22Rv1 (cell line): Measurements from ENCODE around the gene THAP11.

ENCODE experiments used
- ZFX ChIP-seq: fragments of 450-650 bp; IDR thresholded peaks from 2 replicates; pipeline ENCODE4 v1.6.1; 2017; ENCODE audit warnings: antibody characterized with exemption, borderline replicate concordance
- TF ChIP-seq, protein P1 (sequence below): fragments of 450-650 bp; IDR thresholded peaks from 2 replicates; pipeline ENCODE4 v1.5.1; 2017; ENCODE audit warnings: mild to moderate bottlenecking

DNA sequence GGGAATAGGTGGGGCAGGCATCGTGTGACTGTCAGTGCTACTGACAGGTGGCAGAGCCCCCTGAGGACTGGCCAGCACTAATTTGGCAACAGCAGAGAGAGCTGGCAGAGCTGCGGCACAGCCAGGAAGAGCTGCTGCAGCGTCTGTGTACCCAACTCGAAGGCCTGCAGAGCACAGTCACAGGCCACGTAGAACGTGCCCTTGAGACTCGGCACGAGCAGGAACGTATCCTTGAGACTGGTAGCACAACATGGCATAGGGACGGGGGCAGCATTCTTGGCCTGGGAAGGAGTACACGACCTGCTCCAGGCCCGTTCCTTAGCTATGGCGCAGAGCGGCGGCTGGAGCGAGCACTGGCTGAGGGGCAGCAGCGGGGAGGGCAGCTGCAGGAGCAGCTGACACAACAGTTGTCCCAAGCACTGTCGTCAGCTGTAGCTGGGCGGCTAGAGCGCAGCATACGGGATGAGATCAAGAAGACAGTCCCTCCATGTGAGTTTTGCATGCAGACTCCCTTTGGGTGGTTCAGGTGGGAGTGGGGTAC is 39.6 kb downstream of the THAP11 start:
- TF ChIP-seq, protein P1, sequence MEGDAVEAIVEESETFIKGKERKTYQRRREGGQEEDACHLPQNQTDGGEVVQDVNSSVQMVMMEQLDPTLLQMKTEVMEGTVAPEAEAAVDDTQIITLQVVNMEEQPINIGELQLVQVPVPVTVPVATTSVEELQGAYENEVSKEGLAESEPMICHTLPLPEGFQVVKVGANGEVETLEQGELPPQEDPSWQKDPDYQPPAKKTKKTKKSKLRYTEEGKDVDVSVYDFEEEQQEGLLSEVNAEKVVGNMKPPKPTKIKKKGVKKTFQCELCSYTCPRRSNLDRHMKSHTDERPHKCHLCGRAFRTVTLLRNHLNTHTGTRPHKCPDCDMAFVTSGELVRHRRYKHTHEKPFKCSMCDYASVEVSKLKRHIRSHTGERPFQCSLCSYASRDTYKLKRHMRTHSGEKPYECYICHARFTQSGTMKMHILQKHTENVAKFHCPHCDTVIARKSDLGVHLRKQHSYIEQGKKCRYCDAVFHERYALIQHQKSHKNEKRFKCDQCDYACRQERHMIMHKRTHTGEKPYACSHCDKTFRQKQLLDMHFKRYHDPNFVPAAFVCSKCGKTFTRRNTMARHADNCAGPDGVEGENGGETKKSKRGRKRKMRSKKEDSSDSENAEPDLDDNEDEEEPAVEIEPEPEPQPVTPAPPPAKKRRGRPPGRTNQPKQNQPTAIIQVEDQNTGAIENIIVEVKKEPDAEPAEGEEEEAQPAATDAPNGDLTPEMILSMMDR, result no peak
- no peak for TF ChIP-seq ZFX
